GM23338 (cell line): ENCODE data around the gene PXDN. TPM values are rescaled to one million over a fixed set of nuclear protein-coding genes. Genes with fewer than 3 reads are reported as not detected.

Source experiments
- ATAC-seq: fragments of 200-7000 bp; cut with Tn5 transposase; 3 replicates; pipeline ENCODE4 v1.9.1; 2020
- DNase-seq: peaks from one replicate; pipeline ENCODE4 v3.0.0-alpha.2; 2015; ENCODE audit warnings: low spot score
- H2AFZ ChIP-seq: fragments of 200-600 bp; sonication (generic); 2 replicates; pipeline ENCODE4 v1.8.0; 2016; ENCODE audit warnings: antibody characterized with exemption, mild to moderate bottlenecking, moderate library complexity
- H3F3A ChIP-seq: fragments of 200-600 bp; sonication (generic); replicated peaks from 2 replicates; pipeline ENCODE4 v1.8.0; 2017; ENCODE audit warnings: antibody characterized with exemption, mixed run types, low read depth
- H3K27ac ChIP-seq: fragments of 200-600 bp; sonication (generic); 2 replicates; pipeline ENCODE4 v1.6.1; 2016; ENCODE audit warnings: low read depth
- H3K27me3 ChIP-seq: fragments of 200-600 bp; sonication (generic); 2 replicates; pipeline ENCODE4 v1.8.0; 2016; ENCODE audit warnings: mild to moderate bottlenecking, mixed run types, moderate library complexity; ENCODE audit not compliant: insufficient read depth
- H3K36me3 ChIP-seq: fragments of 200-600 bp; sonication (generic); 2 replicates; pipeline ENCODE4 v1.8.0; 2016; ENCODE audit warnings: mild to moderate bottlenecking; ENCODE audit not compliant: insufficient read depth
- H3K4me1 ChIP-seq: fragments of 200-600 bp; sonication (generic); 2 replicates; pipeline ENCODE4 v1.8.0; 2016; ENCODE audit warnings: mild to moderate bottlenecking, moderate library complexity; ENCODE audit not compliant: insufficient read depth
- H3K4me2 ChIP-seq: fragments of 200-600 bp; sonication (generic); 2 replicates; pipeline ENCODE4 v1.7.1; 2017; ENCODE audit warnings: mixed run types
- H3K4me3 ChIP-seq: fragments of 200-600 bp; sonication (generic); 2 replicates; pipeline ENCODE4 v1.6.1; 2016; ENCODE audit warnings: mixed run types
- H3K79me2 ChIP-seq: fragments of 200-600 bp; sonication (generic); replicated peaks from 2 replicates; pipeline ENCODE4 v1.8.0; 2017; ENCODE audit warnings: mild to moderate bottlenecking; ENCODE audit not compliant: insufficient read depth
- H3K9me2 ChIP-seq: fragments of 200-600 bp; sonication (generic); 2 replicates; pipeline ENCODE4 v1.8.0; 2017; ENCODE audit not compliant: insufficient read depth
- H4K20me1 ChIP-seq: fragments of 200-600 bp; sonication (generic); replicated peaks from 2 replicates; pipeline ENCODE4 v1.8.0; 2017; ENCODE audit warnings: mild to moderate bottlenecking; ENCODE audit not compliant: insufficient read depth
- H3K27ac Mint-ChIP-seq: 2 replicates; pipeline ENCODE4 v1.8.0; 2020; ENCODE audit warnings: inconsistent platforms, mild to moderate bottlenecking, moderate library complexity, mixed read lengths
- H3K27me3 Mint-ChIP-seq: 3 replicates; pipeline ENCODE4 v1.8.0; 2022; ENCODE audit warnings: low read depth, mild to moderate bottlenecking, moderate library complexity, mixed read lengths, inconsistent platforms; ENCODE audit not compliant: insufficient read depth, poor library complexity
- H3K36me3 Mint-ChIP-seq: 3 replicates; pipeline ENCODE4 v1.8.0; 2021; ENCODE audit warnings: low read depth, mild to moderate bottlenecking, inconsistent platforms, moderate library complexity, mixed read lengths
- H3K4me1 Mint-ChIP-seq: 3 replicates; pipeline ENCODE4 v1.8.0; 2020; ENCODE audit warnings: mild to moderate bottlenecking, inconsistent platforms, mixed read lengths
- H3K4me3 Mint-ChIP-seq: 3 replicates; pipeline ENCODE4 v1.8.0; 2021; ENCODE audit warnings: moderate library complexity, mild to moderate bottlenecking, inconsistent platforms, mixed read lengths
- H3K9me3 Mint-ChIP-seq: 3 replicates; pipeline ENCODE4 v1.8.0; 2020; ENCODE audit warnings: moderate library complexity, mild to moderate bottlenecking, inconsistent platforms, mixed read lengths
- CREB1 ChIP-seq: fragments of 250-450 bp; sonication (Bioruptor Pico); IDR thresholded peaks from 2 replicates; pipeline ENCODE4 v1.5.0; 2020; ENCODE audit warnings: low read depth, mild to moderate bottlenecking, moderate library complexity
- EZH2 ChIP-seq: fragments of 200-600 bp; sonication (generic); IDR thresholded peaks from one replicate; pipeline ENCODE4 v1.8.0; 2017; ENCODE audit warnings: antibody characterized with exemption, mild to moderate bottlenecking, low read depth; ENCODE audit not compliant: unreplicated experiment
- EZH2phosphoT487 ChIP-seq: fragments of 200-600 bp; sonication (generic); IDR thresholded peaks from one replicate; pipeline ENCODE4 v1.8.1; 2018; ENCODE audit warnings: antibody characterized with exemption; ENCODE audit not compliant: unreplicated experiment
- JUNB ChIP-seq: IDR thresholded peaks from one replicate; pipeline ENCODE4 v1.6.1; 2016; ENCODE audit warnings: antibody characterized with exemption; ENCODE audit not compliant: unreplicated experiment
- NANOG ChIP-seq: IDR thresholded peaks from 2 replicates; pipeline ENCODE4 v1.6.1; 2016; ENCODE audit warnings: antibody characterized with exemption, borderline replicate concordance
- STAT1 ChIP-seq: IDR thresholded peaks from one replicate; pipeline ENCODE4 v1.6.1; 2016; ENCODE audit warnings: antibody characterized with exemption; ENCODE audit not compliant: unreplicated experiment
- ZNF114 ChIP-seq: fragments of 250-450 bp; sonication (Bioruptor Pico); IDR thresholded peaks from 2 replicates; pipeline ENCODE4 v1.5.0; 2020; ENCODE audit warnings: mild to moderate bottlenecking, moderate library complexity
- ZNF331 ChIP-seq: fragments of 250-450 bp; sonication (Bioruptor Pico); IDR thresholded peaks from 2 replicates; pipeline ENCODE4 v1.5.0; 2020; ENCODE audit warnings: low read depth, mild to moderate bottlenecking, moderate library complexity
- polyA plus RNA-seq: library from polyadenylated mRNA; unstranded; fragments of >200 nt; fragmentation: Nextera tagmentation; extraction: Ambion mirVana; gene quantifications from 2 replicates; pipeline ENCODE4 v1.2.1, GENCODE V29; 2016
- total RNA-seq: library from RNA; depleted of rRNA; stranded (reverse); fragments of >200 nt; shearing (Covaris generic); gene quantifications from 2 replicates; pipeline ENCODE4 v1.2.3, GENCODE V29; 2014
- TF ChIP-seq, protein P1 (sequence below), 2 experiments: fragments of 200-600 bp in 1 of 2; sonication (generic) in 1 of 2; conservative IDR thresholded peaks; 2 replicates each; pipeline versions ENCODE4 v1.5.1 to v1.6.1; 2016 to 2017; ENCODE audit warnings: antibody characterized with exemption in 2 of 2, low read depth in 2 of 2, mild to moderate bottlenecking in 2 of 2, moderate library complexity in 1 of 2
- TF ChIP-seq, protein P2 (sequence below): fragments of 250-450 bp; sonication (Bioruptor Pico); IDR thresholded peaks from 2 replicates; pipeline ENCODE4 v1.5.0; 2020; ENCODE audit warnings: mild to moderate bottlenecking, moderate library complexity
- TF ChIP-seq, protein P3 (sequence below): IDR thresholded peaks from one replicate; pipeline ENCODE4 v1.6.1; 2018; ENCODE audit warnings: antibody characterized with exemption; ENCODE audit not compliant: unreplicated experiment

The PXDN gene
- total and polyA plus RNA-seq, 2 experiments from 2014 or later, result 42.2 to 225 TPM

DNA sequence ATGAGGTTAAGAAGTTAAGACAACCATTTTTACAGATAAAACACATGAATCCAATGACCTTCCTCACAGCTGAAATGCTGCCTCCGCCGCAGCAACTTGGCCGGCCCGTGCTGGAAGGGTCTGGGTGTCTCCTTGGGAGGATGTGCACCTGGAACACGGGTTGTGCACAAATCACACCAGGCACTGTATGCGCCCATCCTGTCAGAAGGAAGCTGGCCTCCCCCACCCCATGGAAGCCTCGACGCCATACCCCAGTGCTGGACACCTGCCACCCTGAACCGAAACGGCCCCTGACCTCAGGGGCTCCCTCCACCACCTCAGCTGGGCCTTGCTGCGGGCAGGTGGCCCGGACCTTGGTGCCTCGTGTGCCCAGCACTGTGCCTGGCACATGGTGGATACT is 111.8 kb downstream of the PXDN start:
- TF ChIP-seq CREB1 (no peak), STAT1 (no peak), EZH2 (no peak), NANOG (no peak), EZH2phosphoT487 (no peak), ZNF331 (no peak), ZNF114 (CRISPR knock-in tag) (no peak), JUNB (no peak)
- TF ChIP-seq, protein P1, sequence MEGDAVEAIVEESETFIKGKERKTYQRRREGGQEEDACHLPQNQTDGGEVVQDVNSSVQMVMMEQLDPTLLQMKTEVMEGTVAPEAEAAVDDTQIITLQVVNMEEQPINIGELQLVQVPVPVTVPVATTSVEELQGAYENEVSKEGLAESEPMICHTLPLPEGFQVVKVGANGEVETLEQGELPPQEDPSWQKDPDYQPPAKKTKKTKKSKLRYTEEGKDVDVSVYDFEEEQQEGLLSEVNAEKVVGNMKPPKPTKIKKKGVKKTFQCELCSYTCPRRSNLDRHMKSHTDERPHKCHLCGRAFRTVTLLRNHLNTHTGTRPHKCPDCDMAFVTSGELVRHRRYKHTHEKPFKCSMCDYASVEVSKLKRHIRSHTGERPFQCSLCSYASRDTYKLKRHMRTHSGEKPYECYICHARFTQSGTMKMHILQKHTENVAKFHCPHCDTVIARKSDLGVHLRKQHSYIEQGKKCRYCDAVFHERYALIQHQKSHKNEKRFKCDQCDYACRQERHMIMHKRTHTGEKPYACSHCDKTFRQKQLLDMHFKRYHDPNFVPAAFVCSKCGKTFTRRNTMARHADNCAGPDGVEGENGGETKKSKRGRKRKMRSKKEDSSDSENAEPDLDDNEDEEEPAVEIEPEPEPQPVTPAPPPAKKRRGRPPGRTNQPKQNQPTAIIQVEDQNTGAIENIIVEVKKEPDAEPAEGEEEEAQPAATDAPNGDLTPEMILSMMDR (conservative IDR thresholded peaks at IDR 0.05; ENCODE audit: low read depth in 2 of 2), result no peak
- TF ChIP-seq, protein P2, sequence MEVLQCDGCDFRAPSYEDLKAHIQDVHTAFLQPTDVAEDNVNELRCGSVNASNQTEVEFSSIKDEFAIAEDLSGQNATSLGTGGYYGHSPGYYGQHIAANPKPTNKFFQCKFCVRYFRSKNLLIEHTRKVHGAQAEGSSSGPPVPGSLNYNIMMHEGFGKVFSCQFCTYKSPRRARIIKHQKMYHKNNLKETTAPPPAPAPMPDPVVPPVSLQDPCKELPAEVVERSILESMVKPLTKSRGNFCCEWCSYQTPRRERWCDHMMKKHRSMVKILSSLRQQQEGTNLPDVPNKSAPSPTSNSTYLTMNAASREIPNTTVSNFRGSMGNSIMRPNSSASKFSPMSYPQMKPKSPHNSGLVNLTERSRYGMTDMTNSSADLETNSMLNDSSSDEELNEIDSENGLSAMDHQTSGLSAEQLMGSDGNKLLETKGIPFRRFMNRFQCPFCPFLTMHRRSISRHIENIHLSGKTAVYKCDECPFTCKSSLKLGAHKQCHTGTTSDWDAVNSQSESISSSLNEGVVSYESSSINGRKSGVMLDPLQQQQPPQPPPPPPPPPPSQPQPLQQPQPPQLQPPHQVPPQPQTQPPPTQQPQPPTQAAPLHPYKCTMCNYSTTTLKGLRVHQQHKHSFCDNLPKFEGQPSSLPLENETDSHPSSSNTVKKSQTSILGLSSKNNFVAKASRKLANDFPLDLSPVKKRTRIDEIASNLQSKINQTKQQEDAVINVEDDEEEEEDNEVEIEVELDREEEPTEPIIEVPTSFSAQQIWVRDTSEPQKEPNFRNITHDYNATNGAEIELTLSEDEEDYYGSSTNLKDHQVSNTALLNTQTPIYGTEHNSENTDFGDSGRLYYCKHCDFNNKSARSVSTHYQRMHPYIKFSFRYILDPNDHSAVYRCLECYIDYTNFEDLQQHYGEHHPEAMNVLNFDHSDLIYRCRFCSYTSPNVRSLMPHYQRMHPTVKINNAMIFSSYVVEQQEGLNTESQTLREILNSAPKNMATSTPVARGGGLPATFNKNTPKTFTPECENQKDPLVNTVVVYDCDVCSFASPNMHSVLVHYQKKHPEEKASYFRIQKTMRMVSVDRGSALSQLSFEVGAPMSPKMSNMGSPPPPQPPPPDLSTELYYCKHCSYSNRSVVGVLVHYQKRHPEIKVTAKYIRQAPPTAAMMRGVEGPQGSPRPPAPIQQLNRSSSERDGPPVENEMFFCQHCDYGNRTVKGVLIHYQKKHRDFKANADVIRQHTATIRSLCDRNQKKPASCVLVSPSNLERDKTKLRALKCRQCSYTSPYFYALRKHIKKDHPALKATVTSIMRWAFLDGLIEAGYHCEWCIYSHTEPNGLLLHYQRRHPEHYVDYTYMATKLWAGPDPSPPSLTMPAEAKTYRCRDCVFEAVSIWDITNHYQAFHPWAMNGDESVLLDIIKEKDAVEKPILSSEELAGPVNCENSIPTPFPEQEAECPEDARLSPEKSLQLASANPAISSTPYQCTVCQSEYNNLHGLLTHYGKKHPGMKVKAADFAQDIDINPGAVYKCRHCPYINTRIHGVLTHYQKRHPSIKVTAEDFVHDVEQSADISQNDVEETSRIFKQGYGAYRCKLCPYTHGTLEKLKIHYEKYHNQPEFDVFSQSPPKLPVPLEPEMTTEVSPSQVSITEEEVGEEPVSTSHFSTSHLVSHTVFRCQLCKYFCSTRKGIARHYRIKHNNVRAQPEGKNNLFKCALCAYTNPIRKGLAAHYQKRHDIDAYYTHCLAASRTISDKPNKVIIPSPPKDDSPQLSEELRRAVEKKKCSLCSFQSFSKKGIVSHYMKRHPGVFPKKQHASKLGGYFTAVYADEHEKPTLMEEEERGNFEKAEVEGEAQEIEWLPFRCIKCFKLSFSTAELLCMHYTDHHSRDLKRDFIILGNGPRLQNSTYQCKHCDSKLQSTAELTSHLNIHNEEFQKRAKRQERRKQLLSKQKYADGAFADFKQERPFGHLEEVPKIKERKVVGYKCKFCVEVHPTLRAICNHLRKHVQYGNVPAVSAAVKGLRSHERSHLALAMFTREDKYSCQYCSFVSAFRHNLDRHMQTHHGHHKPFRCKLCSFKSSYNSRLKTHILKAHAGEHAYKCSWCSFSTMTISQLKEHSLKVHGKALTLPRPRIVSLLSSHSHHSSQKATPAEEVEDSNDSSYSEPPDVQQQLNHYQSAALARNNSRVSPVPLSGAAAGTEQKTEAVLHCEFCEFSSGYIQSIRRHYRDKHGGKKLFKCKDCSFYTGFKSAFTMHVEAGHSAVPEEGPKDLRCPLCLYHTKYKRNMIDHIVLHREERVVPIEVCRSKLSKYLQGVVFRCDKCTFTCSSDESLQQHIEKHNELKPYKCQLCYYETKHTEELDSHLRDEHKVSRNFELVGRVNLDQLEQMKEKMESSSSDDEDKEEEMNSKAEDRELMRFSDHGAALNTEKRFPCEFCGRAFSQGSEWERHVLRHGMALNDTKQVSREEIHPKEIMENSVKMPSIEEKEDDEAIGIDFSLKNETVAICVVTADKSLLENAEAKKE, result no peak
- TF ChIP-seq, protein P3, sequence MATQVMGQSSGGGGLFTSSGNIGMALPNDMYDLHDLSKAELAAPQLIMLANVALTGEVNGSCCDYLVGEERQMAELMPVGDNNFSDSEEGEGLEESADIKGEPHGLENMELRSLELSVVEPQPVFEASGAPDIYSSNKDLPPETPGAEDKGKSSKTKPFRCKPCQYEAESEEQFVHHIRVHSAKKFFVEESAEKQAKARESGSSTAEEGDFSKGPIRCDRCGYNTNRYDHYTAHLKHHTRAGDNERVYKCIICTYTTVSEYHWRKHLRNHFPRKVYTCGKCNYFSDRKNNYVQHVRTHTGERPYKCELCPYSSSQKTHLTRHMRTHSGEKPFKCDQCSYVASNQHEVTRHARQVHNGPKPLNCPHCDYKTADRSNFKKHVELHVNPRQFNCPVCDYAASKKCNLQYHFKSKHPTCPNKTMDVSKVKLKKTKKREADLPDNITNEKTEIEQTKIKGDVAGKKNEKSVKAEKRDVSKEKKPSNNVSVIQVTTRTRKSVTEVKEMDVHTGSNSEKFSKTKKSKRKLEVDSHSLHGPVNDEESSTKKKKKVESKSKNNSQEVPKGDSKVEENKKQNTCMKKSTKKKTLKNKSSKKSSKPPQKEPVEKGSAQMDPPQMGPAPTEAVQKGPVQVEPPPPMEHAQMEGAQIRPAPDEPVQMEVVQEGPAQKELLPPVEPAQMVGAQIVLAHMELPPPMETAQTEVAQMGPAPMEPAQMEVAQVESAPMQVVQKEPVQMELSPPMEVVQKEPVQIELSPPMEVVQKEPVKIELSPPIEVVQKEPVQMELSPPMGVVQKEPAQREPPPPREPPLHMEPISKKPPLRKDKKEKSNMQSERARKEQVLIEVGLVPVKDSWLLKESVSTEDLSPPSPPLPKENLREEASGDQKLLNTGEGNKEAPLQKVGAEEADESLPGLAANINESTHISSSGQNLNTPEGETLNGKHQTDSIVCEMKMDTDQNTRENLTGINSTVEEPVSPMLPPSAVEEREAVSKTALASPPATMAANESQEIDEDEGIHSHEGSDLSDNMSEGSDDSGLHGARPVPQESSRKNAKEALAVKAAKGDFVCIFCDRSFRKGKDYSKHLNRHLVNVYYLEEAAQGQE, result no peak
- no peak overlapping the region for H3K27ac Mint-ChIP-seq
- Histone ChIP-seq H4K20me1 (no peaks in the 10 kb centered on the region), H3K36me3 (peaks cover 7% of the 10 kb centered on the region), H3K4me2 (no peak overlapping the region), H3K9me2 (no peaks in the 10 kb centered on the region), H2AFZ (no peak overlapping the region), H3K27ac (0 out of 2 replicates have a peak overlapping the region, but pooled peaks have one; percentile 30), H3K4me1 (0 out of 2 replicates have a peak, but pooled peaks cover 1% of the 10 kb centered on the region), H3K27me3 (no peaks in the 10 kb centered on the region), H3F3A (no peaks in the 10 kb centered on the region), H3K4me3 (no peak overlapping the region), H3K79me2 (no peaks in the 10 kb centered on the region)
- H3K4me1 Mint-ChIP-seq, result peaks cover 8% of the 10 kb centered on the region; the same call in 2 of the 3 replicates
- H3K4me3 Mint-ChIP-seq, result no peak overlapping the region
- peaks cover 7% of the 10 kb centered on the region; the same call in 1 of the 3 replicates for H3K9me3 Mint-ChIP-seq
- H3K36me3 Mint-ChIP-seq, result peaks cover 72% of the 10 kb centered on the region
- no peak for DNase-seq
- peaks cover 4% of the 10 kb centered on the region for H3K27me3 Mint-ChIP-seq
- ATAC-seq, result no peak
